Left lung (tissue), 10 donors: Measurements from ENCODE around the gene SHANK1. TPM values are rescaled to one million over a fixed set of nuclear protein-coding genes. Genes with fewer than 3 reads are reported as not detected.

Source experiments
- ATAC-seq: fragments of 200-7000 bp; cut with Tn5 transposase; one replicate; pipeline ENCODE4 v1.9.1; 2020; ENCODE audit warnings: moderate library complexity
- DNase-seq, 4 donors: peaks; one replicate each; pipeline ENCODE4 v3.0.0-alpha.2; 2013 to 2020
- H3K27ac ChIP-seq, 2 donors: fragments of 200-600 bp; sonication (generic) in 1 of 2; one replicate each; pipeline versions ENCODE4 v1.5.0 to v1.8.0; 2020 to 2021
- H3K27me3 ChIP-seq, 2 donors: fragments of 200-600 bp; sonication (generic) in 1 of 2; one replicate each; pipeline versions ENCODE4 v1.5.0 to v1.8.0; 2020 to 2021
- H3K36me3 ChIP-seq, 2 donors: fragments of 200-600 bp; sonication (generic) in 1 of 2; one replicate each; pipeline versions ENCODE4 v1.5.0 to v1.8.0; 2020 to 2021
- H3K4me1 ChIP-seq, 2 donors: fragments of 200-600 bp; one replicate each; pipeline ENCODE4 v1.8.0; 2021
- H3K4me3 ChIP-seq, 2 donors: fragments of 200-600 bp; sonication (generic) in 1 of 2; one replicate each; pipeline versions ENCODE4 v1.5.0 to v1.8.0; 2020 to 2021; ENCODE audit warnings: mild to moderate bottlenecking in 1 of 2
- H3K9me3 ChIP-seq, 2 donors: fragments of 200-600 bp; sonication (generic) in 1 of 2; one replicate each; pipeline versions ENCODE4 v1.5.0 to v1.8.0; 2020 to 2021
- intact Hi-C, 2 donors: fragments of 100-400 bp; cut with DNase I; formaldehyde crosslinking; loops; one replicate each; pipeline versions ENCODE4 v1.11.2 to v1.14.2; 2022
- polyA plus RNA-seq, 6 donors: library from polyadenylated mRNA; unstranded; fragments of 120-200 nt; gene quantifications; one replicate each; pipeline ENCODE4 v1.2.1, GENCODE V29; 2013; ENCODE audit not compliant: insufficient read length in 6 of 6
- total RNA-seq, 2 donors: library from RNA; stranded (reverse); fragmentation: NEBNext Ultra II Directional; extraction: Animal tissue kit (Norgen Biotek cat#: 25700); gene quantifications; one replicate each; pipeline ENCODE4 v1.2.1, GENCODE V29; 2021
- TF ChIP-seq, protein P1 (sequence below), 2 donors: fragments of 200-600 bp; sonication (generic) in 1 of 2; IDR thresholded peaks; one replicate each; pipeline versions ENCODE4 v1.5.0 to v1.8.0; 2021; ENCODE audit warnings: antibody characterized with exemption in 2 of 2
- donor health status: DM: no; HTN: yes; CAD: no.
- donor health status: DM: no; HTN: no; CAD: no.

The SHANK1 gene
- total and polyA plus RNA-seq, 8 donors: 0.21 to 7.5 (median 4.9) TPM

GRCh38 chr19:50697414-50698124 lies 22.0 kb downstream of the SHANK1 start:
- no peak overlapping the region for H3K27ac ChIP-seq
- TF ChIP-seq, protein P1, sequence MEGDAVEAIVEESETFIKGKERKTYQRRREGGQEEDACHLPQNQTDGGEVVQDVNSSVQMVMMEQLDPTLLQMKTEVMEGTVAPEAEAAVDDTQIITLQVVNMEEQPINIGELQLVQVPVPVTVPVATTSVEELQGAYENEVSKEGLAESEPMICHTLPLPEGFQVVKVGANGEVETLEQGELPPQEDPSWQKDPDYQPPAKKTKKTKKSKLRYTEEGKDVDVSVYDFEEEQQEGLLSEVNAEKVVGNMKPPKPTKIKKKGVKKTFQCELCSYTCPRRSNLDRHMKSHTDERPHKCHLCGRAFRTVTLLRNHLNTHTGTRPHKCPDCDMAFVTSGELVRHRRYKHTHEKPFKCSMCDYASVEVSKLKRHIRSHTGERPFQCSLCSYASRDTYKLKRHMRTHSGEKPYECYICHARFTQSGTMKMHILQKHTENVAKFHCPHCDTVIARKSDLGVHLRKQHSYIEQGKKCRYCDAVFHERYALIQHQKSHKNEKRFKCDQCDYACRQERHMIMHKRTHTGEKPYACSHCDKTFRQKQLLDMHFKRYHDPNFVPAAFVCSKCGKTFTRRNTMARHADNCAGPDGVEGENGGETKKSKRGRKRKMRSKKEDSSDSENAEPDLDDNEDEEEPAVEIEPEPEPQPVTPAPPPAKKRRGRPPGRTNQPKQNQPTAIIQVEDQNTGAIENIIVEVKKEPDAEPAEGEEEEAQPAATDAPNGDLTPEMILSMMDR (IDR thresholded peaks at IDR 0.05): no peak
- H3K9me3 ChIP-seq: no peaks in the 10 kb centered on the region
- H3K27me3 ChIP-seq: peaks cover 16 to 93% of the 10 kb centered on the region in 2 donors
- DNase-seq (no peak), ATAC-seq (no peak)
- no peaks in the 10 kb centered on the region for H3K36me3 ChIP-seq
- intact Hi-C loops: no loop called here
- H3K4me3 ChIP-seq: no peak overlapping the region
- H3K4me1 ChIP-seq: no peaks in the 10 kb centered on the region

GRCh38 chr19:50696094-50696483 lies 23.5 kb downstream of the SHANK1 start:
- no peaks in the 10 kb centered on the region for H3K9me3 ChIP-seq
- H3K4me3 ChIP-seq: no peak overlapping the region
- H3K27ac ChIP-seq: no peak overlapping the region
- ATAC-seq: no peak
- DNase-seq: no peak
- no peaks in the 10 kb centered on the region for H3K4me1 ChIP-seq
- TF ChIP-seq, protein P1 (IDR thresholded peaks at IDR 0.05): no peak
- H3K36me3 ChIP-seq: no peaks in the 10 kb centered on the region
- intact Hi-C loops: no loop called here
- H3K27me3 ChIP-seq: peaks cover 16 to 93% of the 10 kb centered on the region in 2 donors

- Histone ChIP-seq H3K9me3 (no peaks in the 10 kb centered on the region), H3K4me1 (no peaks in the 10 kb centered on the region), H3K4me3 (no peak overlapping the region), H3K27me3 (peaks cover 16 to 93% of the 10 kb centered on the region in 2 donors), H3K36me3 (no peaks in the 10 kb centered on the region), H3K27ac (no peak overlapping the region)
- DNase-seq (peak in 1 of 4 donors; percentile 28), ATAC-seq (peak; percentile 69)
- intact Hi-C loops: no loop called here
- TF ChIP-seq, protein P1 (IDR thresholded peaks at IDR 0.05): no peak
Observed at GRCh38 chr19:50695251-50696093, 24.1 kb downstream of the SHANK1 start.

DNA sequence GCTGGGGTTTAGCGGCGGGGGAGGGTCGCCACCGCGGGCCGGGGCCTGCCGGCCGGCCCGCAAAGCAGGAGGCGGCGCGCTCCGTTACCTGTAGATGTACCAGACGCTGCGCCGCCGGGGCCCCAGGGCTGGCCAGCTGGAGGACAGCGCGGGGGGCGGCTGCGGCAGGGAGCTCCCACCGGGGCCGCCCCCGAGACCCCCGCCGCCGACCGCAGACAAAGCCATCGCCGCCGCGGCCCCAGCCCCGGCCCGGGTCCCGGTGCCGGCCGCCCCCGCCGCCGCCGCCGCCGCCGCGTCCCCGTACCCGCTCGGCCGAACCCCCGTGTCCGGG lies 24.8 kb downstream of the SHANK1 start:
- no peak for DNase-seq
- Histone ChIP-seq H3K27ac (no peak overlapping the region), H3K27me3 (peaks cover 16 to 97% of the 10 kb centered on the region in 2 donors), H3K4me3 (no peak overlapping the region), H3K4me1 (no peaks in the 10 kb centered on the region), H3K9me3 (no peaks in the 10 kb centered on the region), H3K36me3 (no peaks in the 10 kb centered on the region)
- intact Hi-C loops: no loop called here
- no peak for ATAC-seq
- TF ChIP-seq, protein P1 (IDR thresholded peaks at IDR 0.05): no peak
